DMS153 treated with DMSO at 0.1 percent for 48 hours (cell line): ENCODE measurements around the gene OTOGL.
A peak's percentile ranks its signal among the peaks of the same experiment; 100 is the strongest.
"Not testable (repeated sequence)": the region's sequence is repeated elsewhere in the genome, so short reads cannot be mapped to it uniquely, and the experiment has no call there.

ENCODE experiments used
- DNase-seq: peaks from one replicate; lab custom pipeline; 2025; ENCODE audit not compliant: unreplicated experiment; lab: John Stamatoyannopoulos, UW

OTOGL gene

GRCh38 chr12:80222261-80222660 lies 122.9 kb downstream of the OTOGL start:
- DNase-seq = no peak

GRCh38 chr12:80226576-80226975 lies 127.2 kb downstream of the OTOGL start:
- no peak for DNase-seq

GRCh38 chr12:80227904-80228303 lies 128.6 kb downstream of the OTOGL start:
- DNase-seq = not testable (repeated sequence)

- DNase-seq = no peak
Observed at GRCh38 chr12:80230068-80230467, 130.7 kb downstream of the OTOGL start.

DNA sequence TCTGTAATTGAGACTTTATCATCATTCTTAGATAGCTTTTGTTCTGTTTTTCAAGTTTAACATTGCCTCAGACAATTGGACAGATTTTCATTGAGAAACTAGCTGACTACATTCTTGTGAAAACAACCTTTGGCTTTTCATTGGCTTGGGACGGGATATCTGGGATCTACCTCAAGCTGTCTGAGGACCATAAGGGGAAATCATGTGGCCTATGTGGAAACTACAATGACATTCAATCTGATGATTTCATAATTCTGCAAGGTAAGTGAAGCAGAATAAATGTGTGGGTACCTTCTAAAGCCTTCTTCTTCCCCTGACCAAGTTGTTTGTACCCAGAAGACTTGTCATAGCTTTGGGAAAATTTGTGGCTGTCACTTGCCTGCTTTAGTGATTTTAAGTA lies 133.5 kb downstream of the OTOGL start:
- no peak for DNase-seq

DNA sequence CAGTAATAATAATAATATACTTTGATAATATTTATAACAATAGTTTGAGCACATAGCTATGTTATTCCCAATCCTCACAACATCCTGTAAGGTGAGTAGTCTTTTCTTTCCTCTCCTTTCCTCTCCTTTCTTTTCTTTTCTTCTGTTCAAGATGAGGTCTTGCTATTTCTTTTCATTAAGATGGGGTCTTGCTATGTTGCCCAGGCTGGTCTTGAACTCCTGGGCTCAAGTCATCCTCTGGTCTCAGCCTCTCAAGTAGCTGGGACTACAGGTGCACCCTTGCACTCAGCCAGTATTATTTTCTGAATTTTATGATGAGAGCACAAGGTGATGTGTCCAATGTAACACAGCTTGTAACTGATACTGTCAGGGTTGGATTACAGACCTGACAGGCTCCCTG lies 134.6 kb downstream of the OTOGL start:
- DNase-seq = no peak

GRCh38 chr12:80234667-80235066 lies 135.3 kb downstream of the OTOGL start:
- DNase-seq = no peak

DNA sequence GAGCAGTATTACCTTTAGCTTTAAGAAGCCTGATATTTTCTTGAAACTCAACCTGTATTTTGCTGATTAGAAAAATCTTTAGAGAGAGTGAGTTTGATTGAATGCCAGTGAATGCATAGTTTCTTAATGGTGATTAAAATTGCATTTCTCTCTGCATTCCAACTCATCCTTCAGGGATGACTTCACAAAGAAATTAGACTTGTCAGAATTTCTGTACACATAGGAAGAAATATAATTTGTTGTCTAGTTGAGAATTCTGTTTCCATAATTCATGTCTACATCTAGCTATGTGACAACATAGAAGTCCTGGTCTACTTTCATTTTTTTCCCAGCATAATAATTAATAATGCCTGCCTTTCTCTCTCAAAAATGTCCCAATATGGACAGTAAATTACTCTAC lies 136.6 kb downstream of the OTOGL start:
- DNase-seq = no peak

DNA sequence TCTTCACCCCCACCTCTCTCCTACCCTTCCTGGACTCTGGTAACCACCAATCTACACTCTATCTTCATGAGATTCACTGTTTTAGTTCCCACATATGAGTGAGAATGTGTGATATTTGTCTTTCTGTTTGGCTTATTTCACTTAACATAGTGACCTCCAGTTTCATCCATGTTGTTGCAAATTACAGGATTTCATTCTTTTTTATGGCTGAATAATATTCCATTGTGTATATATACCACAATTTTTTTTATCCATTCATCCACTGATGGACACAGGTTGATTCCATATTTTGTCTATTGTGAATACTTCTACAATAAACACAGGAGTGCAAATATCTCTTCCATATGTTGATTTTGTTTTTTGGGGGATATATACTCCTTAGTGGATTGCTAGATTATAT lies 140.5 kb downstream of the OTOGL start:
- DNase-seq = no peak

DNA sequence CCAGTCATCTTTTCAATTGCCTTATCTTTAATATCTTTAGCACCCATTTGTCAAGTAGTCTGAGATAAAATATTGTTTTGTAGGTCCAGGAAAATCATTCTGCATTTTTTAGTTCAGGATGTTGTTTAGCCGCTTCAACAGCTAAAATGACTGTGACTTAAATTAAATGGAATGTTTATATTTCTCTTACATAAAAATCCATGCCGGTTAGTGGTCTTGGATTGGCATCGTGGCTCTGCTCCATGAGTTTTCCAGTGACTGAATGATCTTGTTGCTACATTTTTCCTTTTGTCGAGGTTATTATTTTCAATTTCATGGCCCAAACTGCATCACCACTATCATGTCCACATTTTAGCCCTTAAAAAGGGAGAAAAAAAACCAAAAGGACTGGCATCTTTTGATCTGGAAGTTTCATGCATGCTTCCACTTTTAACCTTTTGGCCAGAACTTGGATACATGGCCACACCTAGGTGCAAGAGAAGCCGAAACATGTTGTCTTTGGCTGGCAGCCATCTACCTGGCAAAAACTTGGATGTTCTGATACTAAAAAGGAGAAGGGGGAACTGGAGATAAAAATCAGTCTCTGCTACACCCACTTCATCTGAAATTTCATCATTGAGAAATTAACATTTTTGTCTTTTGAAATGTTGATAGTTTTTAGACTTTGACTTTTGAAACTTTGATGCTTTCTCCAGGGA lies 142.4 kb downstream of the OTOGL start:
- no peak for DNase-seq

DNA sequence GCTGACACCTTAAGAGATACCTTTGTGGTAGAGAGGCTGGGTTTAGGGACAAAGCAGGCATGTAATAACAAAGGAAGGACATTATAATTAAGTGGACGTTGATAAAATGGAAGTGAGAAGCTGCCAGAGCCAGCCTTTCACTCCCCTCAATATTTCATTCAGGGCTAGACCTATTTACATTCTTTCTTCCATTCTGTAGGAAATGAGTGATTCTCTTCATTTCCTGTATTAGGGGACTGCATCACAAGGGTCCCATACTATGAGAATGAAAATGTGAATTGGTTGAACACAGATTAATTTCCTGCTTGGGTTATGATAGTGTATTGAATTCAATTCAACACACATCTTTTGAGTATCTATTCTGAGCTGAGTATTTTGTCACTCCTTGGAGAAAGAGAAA lies 143.0 kb downstream of the OTOGL start:
- no peak for DNase-seq

DNA sequence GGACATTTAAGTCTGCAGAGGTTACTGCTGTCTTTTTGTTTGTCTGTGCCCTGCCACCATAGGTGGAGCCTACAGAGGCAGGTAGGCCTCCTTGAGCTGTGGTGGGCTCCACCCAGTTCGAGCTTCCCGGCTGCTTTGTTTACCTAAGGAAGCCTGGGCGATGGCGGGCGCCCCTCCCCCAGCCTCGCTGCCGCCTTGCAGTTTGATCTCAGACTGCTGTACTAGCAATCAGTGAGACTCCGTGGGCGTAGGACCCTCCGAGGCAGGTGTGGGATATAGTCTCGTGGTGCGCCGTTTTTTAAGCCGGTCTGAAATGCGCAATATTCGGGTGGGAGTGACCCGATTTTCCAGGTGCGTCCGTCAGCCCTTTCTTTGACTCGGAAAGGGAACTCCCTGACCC lies 150.2 kb downstream of the OTOGL start:
- DNase-seq = not testable (repeated sequence)

- no peak for DNase-seq
Observed at GRCh38 chr12:80257920-80258319, 158.6 kb downstream of the OTOGL start.

GRCh38 chr12:80260269-80260668 lies 160.9 kb downstream of the OTOGL start:
- DNase-seq = no peak

DNA sequence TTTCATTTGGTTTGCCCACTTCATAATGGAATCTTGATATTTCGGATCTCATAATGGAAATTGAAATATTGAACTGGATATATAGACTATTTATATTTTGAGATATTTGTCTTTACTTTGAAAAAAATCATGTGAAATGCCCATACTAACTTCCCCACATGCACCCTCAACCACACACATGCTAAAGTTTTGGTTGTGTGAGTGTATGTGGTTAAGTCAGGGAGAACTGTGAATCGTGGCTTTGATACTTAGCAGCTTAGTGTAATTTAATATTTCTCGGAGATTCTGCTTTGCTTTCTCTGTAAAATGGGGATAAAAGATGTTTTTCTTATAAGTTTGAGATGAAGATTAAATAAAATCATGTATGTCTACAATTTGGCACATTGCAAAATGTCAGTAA lies 162.1 kb downstream of the OTOGL start:
- DNase-seq = no peak

- DNase-seq = no peak
Observed at GRCh38 chr12:80262346-80262745, 163.0 kb downstream of the OTOGL start.

- no peak for DNase-seq
Observed at GRCh38 chr12:80262771-80263170, 163.4 kb downstream of the OTOGL start.

DNA sequence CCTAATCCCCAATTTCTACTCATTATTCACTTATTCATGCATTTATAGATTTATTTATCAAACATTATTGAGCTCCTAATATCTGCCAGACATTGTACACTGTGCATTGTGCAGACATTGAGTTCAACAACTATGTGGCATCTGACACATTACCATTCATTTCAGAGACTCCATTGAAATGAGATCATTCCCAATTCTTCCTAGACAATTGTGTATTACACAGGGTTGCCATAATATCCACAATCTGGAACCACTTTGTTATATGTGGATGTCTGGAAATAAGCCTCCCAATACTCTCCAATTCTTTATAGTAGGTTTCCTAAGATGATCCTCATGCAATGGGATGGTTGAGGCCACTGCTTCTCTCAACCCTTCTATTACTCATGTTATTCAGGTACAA lies 165.0 kb downstream of the OTOGL start:
- DNase-seq = no peak

- DNase-seq = no peak
Observed at GRCh38 chr12:80264891-80265290, 165.6 kb downstream of the OTOGL start.

DNA sequence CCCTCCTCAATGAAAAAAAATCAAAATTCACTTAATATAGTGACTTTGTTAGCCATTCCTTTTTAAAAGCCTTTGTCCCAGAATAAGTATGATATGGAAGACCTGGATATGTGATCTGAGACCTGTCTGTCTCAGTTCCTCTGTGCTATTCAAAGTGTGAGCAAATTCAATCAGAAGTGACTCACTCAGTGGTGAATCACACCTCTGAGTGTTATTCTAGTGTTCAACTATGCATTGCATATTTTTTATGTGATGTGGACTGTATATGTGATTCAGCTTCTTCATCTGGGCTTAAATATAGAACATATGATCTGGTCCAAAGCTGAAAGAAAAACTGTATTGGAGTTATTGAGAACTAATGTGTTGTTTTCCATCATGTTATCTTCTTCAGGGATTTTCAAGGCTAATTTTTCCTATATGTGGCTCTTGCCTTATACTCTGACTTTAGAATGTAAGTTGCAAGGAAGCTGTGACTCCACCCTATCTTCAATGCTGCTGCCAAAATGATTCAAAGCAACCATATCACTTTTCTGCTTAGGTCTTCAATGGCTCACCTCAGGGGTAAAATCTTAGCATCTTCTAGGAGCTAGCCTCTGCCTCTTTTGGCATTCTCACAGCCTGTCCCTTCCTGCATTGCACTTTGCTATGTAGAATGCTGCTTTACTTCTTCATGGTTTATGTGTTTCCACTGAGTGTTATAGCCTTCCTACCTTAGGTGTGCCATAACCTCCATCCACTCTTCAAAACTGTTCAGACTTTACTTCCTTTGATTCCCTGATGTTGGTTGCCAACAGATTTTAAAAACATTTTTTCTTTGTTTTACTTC lies 169.8 kb downstream of the OTOGL start:
- DNase-seq = no peak

DNA sequence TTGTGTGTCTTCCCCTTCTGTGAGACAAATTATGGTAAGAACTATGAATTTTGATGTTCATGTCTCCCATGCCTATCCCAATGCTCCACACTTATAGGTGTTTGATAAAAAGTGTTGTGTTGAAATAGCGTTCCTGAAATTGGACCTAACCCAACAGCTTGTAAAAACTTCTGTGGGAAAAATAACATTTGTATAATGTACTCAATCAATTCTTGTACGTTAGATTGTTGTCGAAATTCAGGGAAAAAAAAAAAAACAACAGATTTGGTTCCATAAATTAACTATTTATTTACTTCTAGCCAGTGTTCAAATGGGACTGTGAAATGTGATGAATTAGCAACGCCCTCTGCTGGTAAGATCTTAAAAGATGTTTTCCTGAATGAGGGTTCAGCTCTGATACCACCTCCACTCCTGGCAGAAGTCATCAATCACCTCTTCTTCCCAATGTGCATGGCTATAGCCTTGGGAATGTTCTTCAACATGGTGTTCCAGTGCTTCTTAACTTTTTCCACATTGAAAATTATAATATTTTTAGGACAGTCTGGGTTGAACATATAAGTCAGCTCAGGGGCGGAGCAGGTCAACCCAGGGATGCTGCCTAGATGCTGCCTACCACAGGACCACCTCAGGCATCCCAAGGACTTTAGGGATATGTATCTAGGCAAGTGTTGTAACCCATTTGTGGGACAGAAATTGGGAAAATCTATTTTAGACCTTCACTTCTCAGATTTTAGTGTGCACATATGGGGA lies 170.6 kb downstream of the OTOGL start:
- peak; percentile 48 for DNase-seq

DNA sequence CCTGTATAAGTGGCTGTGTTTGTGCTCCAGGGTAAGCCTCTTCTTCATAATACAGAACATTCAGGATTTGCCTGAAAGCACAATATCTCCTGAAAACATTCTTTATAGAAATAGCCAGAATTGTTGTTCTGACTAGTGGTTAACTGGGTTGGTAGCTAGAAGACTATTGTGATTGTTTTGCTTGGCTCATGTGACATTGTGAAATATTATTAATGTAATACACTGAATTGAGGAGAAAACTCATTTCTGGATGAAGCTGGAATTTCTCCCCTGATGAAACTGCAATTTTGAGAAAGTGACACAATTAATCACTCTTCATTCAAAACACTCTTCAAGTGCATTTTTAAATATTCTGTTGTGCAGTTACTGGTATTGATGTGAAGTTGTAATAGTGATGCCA lies 172.4 kb downstream of the OTOGL start:
- no peak for DNase-seq
